ENCODE data around the gene UBFD1. TPM values are rescaled to one million over a fixed set of nuclear protein-coding genes. Genes with fewer than 3 reads are reported as not detected.
"Not testable (repeated sequence)": the region's sequence is repeated elsewhere in the genome, so short reads cannot be mapped to it uniquely, and the experiment has no call there.

UBFD1 gene
- total RNA-seq, 1 donor from 2014 or later = 31.9 TPM

- DNase-seq = no peak
Measured at GRCh38 chr16:23527961-23528643, 29.4 kb upstream of the UBFD1 start.

GRCh38 chr16:23528644-23529310, 28.8 kb upstream of the UBFD1 start:
- DNase-seq = no peak

- no peak for DNase-seq
Measured at GRCh38 chr16:23530062-23530461, 27.5 kb upstream of the UBFD1 start.

GRCh38 chr16:23532448-23532847, 25.1 kb upstream of the UBFD1 start:
- DNase-seq = no peak

- no peak for DNase-seq
Measured at GRCh38 chr16:23534868-23535860, 22.4 kb upstream of the UBFD1 start.

- DNase-seq = no peak
Measured at GRCh38 chr16:23535901-23536300, 21.6 kb upstream of the UBFD1 start.

GRCh38 chr16:23537390-23537789, 20.1 kb upstream of the UBFD1 start:
- no peak for DNase-seq

- no peak for DNase-seq
Measured at GRCh38 chr16:23538919-23539278, 18.6 kb upstream of the UBFD1 start.

GRCh38 chr16:23539984-23540816, 17.3 kb upstream of the UBFD1 start:
- no peak for DNase-seq

GRCh38 chr16:23540817-23541178, 16.7 kb upstream of the UBFD1 start:
- DNase-seq = not testable (repeated sequence)

- no peak for DNase-seq
Measured at GRCh38 chr16:23544436-23544835, 13.1 kb upstream of the UBFD1 start.

GRCh38 chr16:23549938-23550337, 7.6 kb upstream of the UBFD1 start:
- DNase-seq = no peak

GRCh38 chr16:23552161-23552560, 5.4 kb upstream of the UBFD1 start:
- DNase-seq = no peak

- no peak for DNase-seq
Measured at GRCh38 chr16:23554536-23554935, 3.0 kb upstream of the UBFD1 start.

GRCh38 chr16:23557779-23558702, 514 bp downstream of the UBFD1 start:
- no peak for DNase-seq

GRCh38 chr16:23561586-23561985, 4.1 kb downstream of the UBFD1 start:
- no peak for DNase-seq

- DNase-seq = no peak
Measured at GRCh38 chr16:23562505-23562904, 5.0 kb downstream of the UBFD1 start.

- no peak for DNase-seq
Measured at GRCh38 chr16:23563186-23563585, 5.7 kb downstream of the UBFD1 start.

GRCh38 chr16:23564575-23565363, 7.2 kb downstream of the UBFD1 start:
- no peak for DNase-seq

- no peak for DNase-seq
Measured at GRCh38 chr16:23566724-23567123, 9.2 kb downstream of the UBFD1 start.

Data from skin of body (tissue), 2 donors.